Forelimb muscle (tissue), 1 donor: ENCODE data around the gene ATP2A1. TPM values are rescaled to one million over a fixed set of nuclear protein-coding genes. Genes with fewer than 3 reads are reported as not detected.
"Not testable (repeated sequence)": the region's sequence is repeated elsewhere in the genome, so short reads cannot be mapped to it uniquely, and the experiment has no call there.

Source experiments
- DNase-seq: peaks from one replicate; pipeline ENCODE4 v3.0.0-alpha.2; 2013; ENCODE audit warnings: low read depth
- polyA plus RNA-seq: library from polyadenylated mRNA; unstranded; fragments of 120-200 nt; gene quantifications from one replicate; pipeline ENCODE4 v1.2.1, GENCODE V29; 2013; ENCODE audit not compliant: insufficient read length

The ATP2A1 gene
- polyA plus RNA-seq, 1 donor: 688 TPM

GRCh38 chr16:28859326-28859725 is 19.0 kb upstream of the ATP2A1 start:
- no peak for DNase-seq

DNA sequence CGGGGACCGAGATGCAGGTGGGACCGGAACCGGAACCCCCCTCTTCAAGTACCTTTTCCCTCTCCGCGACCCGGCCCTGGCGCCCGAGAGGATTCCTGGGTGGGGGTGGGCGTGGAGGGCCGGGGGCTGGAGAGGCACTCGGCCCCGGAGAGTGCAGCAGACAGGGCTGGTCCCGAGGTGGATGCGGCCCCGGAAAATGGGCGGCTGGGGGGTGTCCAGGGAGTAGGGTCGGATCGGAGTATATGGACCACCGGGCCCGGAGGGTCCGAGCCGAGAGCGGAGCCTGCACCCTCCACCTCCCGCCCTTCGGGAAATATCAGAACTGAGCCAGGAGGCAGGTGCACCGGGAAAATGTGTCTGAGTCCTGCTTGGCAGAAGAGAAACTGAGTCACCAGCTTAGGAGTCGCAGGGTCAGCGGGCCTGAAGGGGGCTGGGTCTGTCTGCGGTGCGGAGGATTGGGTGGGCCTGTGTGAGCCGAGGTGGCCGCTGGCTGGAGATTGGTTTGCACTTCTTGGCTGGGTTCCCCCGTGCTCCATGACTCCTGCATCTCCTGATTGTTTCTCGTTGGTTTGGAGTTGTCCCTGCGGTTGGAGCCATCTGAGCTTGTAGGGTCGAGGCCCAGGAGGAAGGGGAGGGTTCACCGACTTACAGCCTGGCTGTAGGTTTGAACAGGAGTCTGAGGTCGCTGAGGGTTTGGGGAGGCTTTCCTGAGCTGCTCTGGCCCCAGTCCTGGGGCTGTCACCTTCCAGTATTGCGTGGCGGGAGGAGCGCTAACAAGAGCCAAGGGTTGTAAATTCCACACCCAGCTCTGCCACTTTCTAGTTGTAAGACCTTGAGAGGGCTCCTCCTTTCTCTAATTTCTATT is 14.1 kb upstream of the ATP2A1 start:
- no peak for DNase-seq

- no peak for DNase-seq
These were observed 13.1 kb upstream of the ATP2A1 start for GRCh38 chr16:28865001-28865688.

GRCh38 chr16:28865722-28866453 is 12.4 kb upstream of the ATP2A1 start:
- no peak for DNase-seq

DNA sequence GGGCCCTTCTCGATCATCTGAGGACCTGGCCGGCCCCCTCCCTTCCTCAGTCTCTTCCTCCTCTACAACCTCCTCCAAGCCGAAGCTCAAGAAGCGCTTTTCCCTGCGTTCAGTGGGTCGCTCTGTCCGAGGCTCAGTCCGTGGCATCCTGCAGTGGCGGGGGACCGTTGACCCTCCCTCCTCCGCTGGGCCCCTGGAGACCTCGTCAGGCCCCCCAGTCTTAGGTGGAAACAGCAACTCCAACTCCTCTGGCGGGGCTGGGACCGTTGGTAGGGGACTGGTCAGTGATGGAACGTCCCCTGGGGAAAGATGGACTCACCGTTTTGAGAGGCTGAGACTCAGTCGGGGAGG is 11.9 kb upstream of the ATP2A1 start:
- no peak for DNase-seq

GRCh38 chr16:28867241-28867640 is 11.0 kb upstream of the ATP2A1 start:
- DNase-seq: no peak

- DNase-seq: not testable (repeated sequence)
These were observed 10.6 kb upstream of the ATP2A1 start for GRCh38 chr16:28867646-28868045.

DNA sequence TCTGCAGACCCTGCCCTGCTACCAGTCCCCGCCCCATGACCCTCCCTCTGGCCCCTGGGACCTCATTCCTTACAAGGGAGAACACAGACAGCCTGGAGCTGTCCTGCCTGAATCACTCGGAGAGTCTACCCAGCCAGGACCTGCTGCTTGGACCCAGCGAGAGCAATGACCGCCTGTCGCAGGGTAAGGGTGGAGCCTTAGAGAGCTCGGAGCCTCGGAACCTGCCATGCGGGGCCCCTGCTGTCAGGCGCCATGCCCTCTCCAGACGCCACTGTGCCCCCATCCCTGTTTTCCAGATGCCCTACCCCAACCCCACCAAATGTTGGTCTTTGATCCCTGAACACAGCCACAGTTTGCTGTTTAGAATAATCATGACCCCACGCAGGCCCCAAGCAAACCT is 9.1 kb upstream of the ATP2A1 start:
- no peak for DNase-seq

DNA sequence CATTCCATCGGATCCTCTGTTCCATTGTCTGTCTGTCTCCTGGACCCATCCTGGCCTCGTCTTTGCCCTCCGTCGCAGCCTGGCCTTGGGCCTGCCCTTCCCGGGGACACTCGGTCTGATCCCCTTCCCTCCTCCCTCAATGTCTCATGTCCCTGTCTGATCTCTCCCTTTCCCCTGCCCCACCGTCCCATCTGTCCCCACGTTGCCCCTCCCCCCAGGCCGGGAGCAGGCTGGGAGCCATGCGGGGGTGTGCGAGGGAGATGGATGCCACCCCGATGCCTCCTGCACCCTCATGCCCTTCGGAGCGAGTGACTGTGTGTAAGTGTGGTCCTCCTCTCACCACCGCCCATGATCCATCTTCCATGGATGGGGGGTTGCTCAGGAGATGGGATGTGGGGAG is 5.3 kb upstream of the ATP2A1 start:
- DNase-seq: no peak

DNA sequence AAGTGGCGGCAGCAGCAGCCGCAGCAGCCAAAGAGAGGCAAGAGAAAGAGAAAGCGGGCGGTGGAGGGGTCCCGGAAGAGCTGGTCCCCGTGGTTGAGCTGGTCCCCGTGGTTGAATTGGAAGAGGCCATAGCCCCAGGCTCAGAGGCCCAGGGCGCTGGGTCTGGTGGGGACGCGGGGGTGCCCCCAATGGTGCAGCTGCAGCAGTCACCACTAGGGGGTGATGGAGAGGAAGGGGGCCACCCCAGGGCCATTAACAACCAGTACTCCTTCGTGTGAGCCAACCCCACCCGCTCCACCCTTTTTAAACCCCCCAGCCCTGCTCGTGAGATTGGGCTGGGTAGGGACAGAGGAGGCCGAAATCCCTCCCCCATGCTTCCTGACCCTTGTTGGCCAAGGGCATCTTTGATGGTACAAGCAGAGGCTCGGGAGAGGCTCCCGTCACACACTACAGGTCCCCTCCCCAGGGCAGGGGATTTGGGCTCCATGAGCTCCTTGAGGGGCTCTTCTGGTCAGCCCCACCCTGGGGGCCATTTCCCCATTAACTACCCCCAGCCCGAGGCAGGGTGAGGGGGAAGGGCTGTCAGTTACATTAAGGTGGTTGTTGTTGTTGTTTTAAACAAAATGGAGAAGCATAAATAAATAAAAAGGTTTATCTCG is 4.6 kb upstream of the ATP2A1 start:
- no peak for DNase-seq

GRCh38 chr16:28874406-28874805 is 3.9 kb upstream of the ATP2A1 start:
- DNase-seq: no peak

- DNase-seq: no peak
These were observed 2.9 kb upstream of the ATP2A1 start for GRCh38 chr16:28875134-28876018.

DNA sequence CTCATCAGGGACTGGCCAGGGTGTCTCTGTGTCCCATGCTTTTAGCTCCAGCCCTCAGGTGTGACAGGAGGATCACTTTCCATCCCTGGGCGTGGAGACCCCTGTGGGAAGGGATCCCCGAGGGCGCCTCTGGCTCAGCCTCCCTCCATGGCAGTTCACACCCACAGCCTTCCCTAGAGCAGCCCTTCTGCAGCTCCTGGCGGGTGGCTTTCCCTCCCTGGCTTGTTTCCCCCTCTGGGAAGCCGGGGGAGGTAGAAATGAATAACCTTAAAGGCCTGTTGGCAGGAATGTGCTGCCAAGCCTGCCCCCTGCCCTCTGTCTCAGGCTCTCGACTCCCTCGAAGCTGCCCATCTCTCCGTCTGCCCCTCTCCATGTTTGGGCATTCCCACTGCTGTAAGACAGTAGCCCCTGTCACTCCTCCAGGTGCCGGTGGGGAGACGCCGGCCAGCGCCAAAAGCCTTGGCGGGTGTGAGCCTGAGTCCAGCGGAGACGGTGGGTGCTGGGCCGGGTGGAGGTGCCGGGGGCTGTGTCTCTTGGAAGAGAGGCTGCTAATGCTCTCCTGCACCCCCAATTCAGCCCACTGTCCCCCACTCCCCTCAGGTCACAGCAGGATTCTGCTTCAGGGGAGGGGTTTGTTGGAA is 2.1 kb upstream of the ATP2A1 start:
- DNase-seq: no peak

- DNase-seq: no peak
These were observed 1.2 kb upstream of the ATP2A1 start for GRCh38 chr16:28876973-28877654.

DNA sequence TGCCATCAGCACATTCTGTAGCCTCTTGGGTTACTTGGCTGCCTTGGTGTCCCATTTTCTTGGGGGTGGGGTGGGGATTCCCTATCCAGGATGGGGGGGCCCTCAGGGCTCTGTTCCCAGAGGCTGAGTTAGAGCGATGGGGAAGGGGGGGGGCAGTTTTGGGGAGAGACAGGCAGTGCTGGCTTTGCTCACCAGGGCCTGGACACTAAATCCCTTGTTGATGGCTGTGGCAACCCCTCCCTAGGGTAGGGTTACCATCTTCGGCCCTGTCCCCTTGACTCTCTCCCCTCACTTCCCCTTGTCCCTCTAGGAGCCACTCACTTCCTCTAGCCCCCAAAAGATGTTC is 660 bp upstream of the ATP2A1 start:
- DNase-seq: no peak

DNA sequence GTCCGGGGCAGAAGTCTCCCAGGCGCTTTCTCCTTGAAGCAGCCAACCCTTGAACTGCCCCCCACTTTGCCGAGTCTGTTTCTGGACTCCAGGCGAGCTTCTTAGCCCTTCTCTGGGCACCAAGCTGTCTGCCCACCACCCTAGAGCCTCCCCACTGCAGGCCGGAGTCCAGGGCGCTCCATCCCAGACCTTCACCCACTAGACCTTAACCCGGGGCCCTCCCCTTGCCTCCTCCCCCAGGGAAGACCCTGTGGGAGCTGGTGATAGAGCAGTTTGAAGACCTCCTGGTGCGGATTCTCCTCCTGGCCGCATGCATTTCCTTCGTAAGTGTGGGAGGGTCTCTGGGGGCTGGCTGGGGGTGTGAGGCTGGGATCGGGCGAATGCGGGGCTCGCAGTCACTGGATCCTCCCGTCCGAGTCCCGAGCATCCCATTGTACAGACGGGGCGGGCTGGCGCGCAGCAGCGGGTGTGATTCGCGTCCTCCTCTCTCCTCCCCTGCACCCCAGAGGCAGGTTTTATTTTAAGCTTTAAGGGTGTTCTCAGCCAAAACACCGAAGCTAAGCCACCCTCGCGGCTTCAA is 1.1 kb downstream of the ATP2A1 start:
- DNase-seq: no peak

DNA sequence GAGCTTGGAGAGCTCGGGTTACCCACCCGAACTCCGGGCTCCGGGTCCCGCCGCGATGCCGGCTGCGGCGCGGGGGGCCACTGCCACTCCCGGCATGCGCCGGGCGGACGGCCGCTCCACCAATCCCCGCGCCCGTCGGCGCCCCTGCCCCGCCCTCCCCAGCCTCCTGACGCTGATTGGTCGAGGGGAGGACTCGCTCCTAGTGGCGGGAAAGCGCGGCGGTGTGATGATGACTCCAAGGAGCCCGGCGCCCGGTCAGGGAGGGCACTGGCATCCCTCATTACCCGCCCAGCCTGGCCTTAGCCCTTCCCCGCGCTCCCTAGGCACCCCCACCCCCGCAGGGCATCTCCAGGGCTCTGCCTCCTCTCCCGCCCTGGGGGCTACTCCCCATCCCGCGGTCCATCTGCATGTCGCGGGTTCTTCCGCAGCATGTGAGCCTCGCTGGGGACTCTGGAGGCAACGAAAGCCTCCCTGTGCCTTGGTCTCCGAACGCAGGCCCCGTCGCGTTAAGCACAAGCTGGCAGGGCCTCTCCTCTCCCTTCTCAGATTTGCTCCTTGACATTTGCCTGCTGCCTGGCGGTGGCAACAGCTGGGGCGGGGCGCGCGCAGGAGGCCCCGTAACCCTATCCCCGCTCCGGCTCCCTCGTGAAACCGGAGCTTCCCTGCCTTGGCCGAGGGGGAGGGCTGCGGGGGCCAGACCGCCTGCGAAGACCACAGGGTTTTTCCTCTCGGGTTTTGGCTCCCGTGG is 1.7 kb downstream of the ATP2A1 start:
- DNase-seq: peak; percentile 35

GRCh38 chr16:28880589-28880915 is 2.3 kb downstream of the ATP2A1 start:
- no peak for DNase-seq

DNA sequence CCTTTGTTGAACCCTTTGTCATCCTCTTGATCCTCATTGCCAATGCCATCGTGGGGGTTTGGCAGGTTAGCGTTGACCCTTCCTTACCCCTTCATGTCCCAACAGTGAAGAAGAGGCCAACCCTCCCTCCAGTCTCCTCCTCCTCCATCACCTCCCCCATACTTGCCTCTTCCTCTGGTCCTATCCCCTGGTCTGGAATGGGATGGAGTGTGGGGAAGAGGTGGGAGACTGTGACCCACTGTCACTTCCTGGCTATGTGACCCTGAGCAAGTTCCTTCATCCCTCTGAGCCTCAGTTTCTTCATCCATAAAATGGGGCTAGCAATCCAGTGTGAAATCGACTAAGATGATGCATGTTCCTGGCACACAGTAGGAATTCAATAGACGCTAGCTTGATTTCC is 2.7 kb downstream of the ATP2A1 start:
- DNase-seq: no peak
